HG03175 (cell line): Measurements from ENCODE around the gene GOLT1A.
"Not testable (repeated sequence)": the region's sequence is repeated elsewhere in the genome, so short reads cannot be mapped to it uniquely, and the experiment has no call there.

ENCODE experiments used
- ATAC-seq: cut with Tn5 transposase; IDR thresholded peaks from one replicate; pipeline ENCODE4 v1.9.1; 2021; ENCODE audit warnings: mild to moderate bottlenecking, moderate library complexity; ENCODE audit not compliant: unreplicated experiment

GOLT1A gene

DNA sequence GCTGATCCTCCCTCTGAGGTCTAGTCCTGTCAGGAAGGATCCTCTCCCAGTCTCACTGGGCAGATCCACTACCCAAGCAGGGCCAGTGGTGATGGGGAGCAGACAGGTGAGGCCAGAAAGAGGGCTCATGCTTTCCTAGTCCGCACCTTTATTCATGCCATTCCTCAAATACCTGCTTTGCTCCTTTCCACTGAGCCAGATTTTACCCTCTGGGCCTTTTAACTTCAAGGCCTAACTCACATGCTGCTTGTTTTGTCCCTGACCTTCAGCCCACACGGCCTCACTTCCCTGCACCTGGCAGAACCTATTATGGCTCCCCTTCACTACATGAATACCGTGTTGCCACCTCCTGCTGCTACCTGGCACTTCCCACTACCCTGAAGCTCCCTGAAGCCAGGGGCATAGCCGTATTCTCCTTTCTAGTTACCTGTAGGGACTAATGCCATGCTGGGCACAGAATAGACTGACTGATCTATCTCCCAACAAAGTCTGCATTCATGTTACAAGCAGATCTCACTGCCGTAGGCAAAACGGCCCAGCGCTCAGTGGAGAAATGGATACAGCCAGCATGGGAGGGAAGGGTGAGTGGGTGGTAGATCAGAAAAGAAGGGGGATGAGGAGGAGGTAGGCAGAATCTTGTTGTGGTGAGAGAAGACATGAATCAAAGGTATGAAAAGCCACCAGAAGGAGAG is 36.1 kb upstream of the GOLT1A start:
- no peak for ATAC-seq

GRCh38 chr1:204248954-204249353 is 35.2 kb upstream of the GOLT1A start:
- no peak for ATAC-seq

- no peak for ATAC-seq
Observed at GRCh38 chr1:204246876-204247275, 33.1 kb upstream of the GOLT1A start.

DNA sequence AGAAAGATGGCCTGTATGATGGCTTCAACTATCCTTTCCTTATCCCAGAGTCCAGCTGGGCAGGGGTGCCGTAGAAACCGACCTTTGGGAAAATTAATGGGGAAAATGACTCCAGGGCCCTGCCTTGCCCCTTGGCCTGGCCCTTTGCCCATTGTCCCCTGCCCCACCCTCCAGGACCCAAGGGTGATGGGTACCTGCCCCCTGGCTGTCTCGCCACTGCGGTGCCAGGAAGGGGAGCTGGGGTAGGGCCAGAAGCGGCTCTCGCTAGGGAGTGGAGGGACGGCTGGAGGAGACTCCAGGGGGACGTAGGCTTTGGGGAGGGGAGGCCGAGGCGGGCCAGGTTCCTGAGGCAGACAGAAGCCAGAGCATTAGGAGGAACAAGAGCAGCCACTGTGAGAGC is 29.1 kb upstream of the GOLT1A start:
- ATAC-seq, result no peak

GRCh38 chr1:204241914-204242313 is 28.1 kb upstream of the GOLT1A start:
- ATAC-seq, result no peak

- ATAC-seq, result no peak
Observed at GRCh38 chr1:204241050-204241449, 27.3 kb upstream of the GOLT1A start.

DNA sequence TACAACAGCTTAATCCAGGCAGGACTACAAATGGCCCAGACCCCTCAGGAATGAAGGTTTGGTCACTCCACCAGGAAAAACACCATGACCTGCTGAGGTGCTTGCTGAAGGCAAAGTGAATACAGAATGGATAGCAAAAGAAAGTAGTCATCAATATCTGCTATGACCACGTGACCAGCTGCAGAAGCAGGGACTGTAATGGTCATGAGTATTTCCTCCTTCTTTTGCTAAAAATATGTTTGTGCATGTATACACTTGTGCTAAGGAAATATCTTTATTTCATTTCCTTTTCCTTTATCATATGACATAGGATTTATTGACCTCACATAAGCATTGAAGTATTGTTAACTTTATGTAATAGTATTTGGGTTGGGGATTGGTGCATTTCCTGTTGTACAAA is 26.4 kb upstream of the GOLT1A start:
- no peak for ATAC-seq

GRCh38 chr1:204239401-204239800 is 25.6 kb upstream of the GOLT1A start:
- not testable (repeated sequence) for ATAC-seq

- ATAC-seq, result not testable (repeated sequence)
Observed at GRCh38 chr1:204238520-204238919, 24.7 kb upstream of the GOLT1A start.

DNA sequence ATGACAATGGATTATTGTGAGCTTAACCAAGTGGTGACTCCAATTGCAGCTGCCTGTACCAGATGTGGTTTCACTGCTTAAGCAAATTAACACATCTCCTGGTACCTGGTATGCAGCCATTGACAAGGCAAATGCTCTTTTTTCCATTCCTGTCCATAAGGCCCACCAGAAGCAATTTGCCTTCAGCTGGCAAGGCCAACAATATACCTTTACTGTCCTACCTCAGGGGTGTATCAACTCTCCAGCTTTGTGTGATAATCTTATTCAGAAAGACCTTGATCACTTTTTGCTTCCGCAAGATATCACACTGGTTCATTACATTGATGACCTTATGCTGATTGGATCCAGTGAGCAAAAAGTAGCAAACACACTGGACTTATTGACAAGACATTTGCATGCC is 23.7 kb upstream of the GOLT1A start:
- ATAC-seq, result not testable (repeated sequence)

- ATAC-seq, result no peak
Observed at GRCh38 chr1:204232526-204232925, 18.7 kb upstream of the GOLT1A start.

GRCh38 chr1:204230211-204230610 is 16.4 kb upstream of the GOLT1A start:
- ATAC-seq, result no peak

- ATAC-seq, result no peak
Observed at GRCh38 chr1:204228896-204229295, 15.1 kb upstream of the GOLT1A start.

GRCh38 chr1:204227996-204228785 is 14.4 kb upstream of the GOLT1A start:
- no peak for ATAC-seq

DNA sequence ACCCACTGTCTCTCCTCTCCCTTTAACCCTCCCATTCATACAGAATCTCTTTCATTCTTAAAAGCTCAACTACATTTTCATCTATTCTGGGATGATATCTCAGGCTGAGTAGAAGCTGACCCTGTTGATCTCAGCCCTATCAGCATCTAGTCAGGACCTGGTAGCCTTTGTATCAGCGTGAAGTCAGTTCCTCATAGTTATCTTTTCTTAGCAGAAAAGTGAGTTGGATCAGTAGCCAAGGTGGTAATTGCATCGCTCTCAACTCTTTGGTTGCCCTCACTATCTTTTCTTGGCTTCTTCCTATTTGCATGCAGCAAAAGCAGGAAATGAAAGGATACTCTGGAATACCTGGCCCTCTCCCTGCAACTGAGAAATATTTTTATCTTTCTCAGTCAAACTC is 13.6 kb upstream of the GOLT1A start:
- ATAC-seq, result no peak

- ATAC-seq, result no peak
Observed at GRCh38 chr1:204225841-204226735, 12.3 kb upstream of the GOLT1A start.

DNA sequence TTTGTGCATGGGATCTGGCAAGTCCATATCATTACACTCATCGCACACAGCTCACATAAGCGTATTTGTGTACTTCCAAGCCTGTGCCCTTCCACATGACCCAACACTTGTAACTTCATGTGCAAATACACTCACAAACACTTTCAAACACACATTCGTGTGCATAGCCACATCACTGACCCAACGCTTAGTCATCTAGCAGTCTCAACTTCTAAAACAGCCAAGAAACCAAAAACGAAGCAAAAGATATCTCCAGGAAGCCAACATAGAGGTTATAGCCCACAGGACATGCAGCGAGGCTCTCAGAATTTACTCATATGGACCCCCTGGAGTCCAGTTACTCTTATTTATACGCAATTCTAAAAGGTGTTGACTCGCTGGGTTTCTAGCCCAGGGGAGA is 10.9 kb upstream of the GOLT1A start:
- no peak for ATAC-seq

- no peak for ATAC-seq
Observed at GRCh38 chr1:204223129-204223860, 9.5 kb upstream of the GOLT1A start.

DNA sequence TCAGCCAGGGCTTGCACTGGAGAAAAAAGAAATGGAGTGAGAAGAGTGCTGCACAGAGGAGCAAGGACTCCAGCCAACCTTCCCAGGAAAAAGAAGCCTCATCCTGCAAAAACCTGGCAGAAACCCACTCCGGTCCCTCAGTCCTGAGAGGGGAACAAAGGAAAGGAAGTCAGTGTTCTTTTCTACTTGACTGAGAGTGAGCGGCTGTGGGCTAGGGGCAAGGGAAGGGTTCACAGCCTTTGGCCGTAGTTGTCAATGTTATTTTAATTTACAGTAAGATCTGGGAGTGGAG is 8.9 kb upstream of the GOLT1A start:
- ATAC-seq, result no peak

GRCh38 chr1:204222006-204222763 is 8.4 kb upstream of the GOLT1A start:
- no peak for ATAC-seq
